CD14-positive monocyte (primary cell): ENCODE results near the gene CHST11. TPM values are rescaled to one million over a fixed set of nuclear protein-coding genes. Genes with fewer than 3 reads are reported as not detected.

Experiments used
- DNase-seq, 3 donors: peaks; one replicate each; pipeline ENCODE4 v3.0.0-alpha.2; 2011 to 2022
- H2AFZ ChIP-seq: 2 replicates; pipeline ENCODE4 v1.6.0; 2012; ENCODE audit warnings: mild to moderate bottlenecking, low read depth, low read length, inconsistent platforms; ENCODE audit not compliant: insufficient read depth, poor library complexity, severe bottlenecking
- H3K27ac ChIP-seq, 2 donors: 1 replicate in 1 of 2; 2 replicates in 1 of 2; pipeline ENCODE4 v1.5.1; 2012 to 2013; ENCODE audit warnings: low read length in 2 of 2, control low read depth in 1 of 2, inconsistent platforms in 1 of 2, low read depth in 1 of 2, mild to moderate bottlenecking in 1 of 2
- H3K27me3 ChIP-seq, 2 donors: one replicate each; pipeline versions ENCODE4 v1.6.0 to v1.6.1; 2011 to 2013; ENCODE audit warnings: low read length in 2 of 2; ENCODE audit not compliant: control insufficient read depth in 2 of 2, insufficient read depth in 2 of 2
- H3K36me3 ChIP-seq, 2 donors: replicated peaks in 1 of 2; 1 replicate in 1 of 2; 2 replicates in 1 of 2; pipeline versions ENCODE4 v1.5.1 to v1.6.1; 2012 to 2013; ENCODE audit warnings: low read length in 2 of 2, control low read depth in 1 of 2, inconsistent platforms in 1 of 2, mild to moderate bottlenecking in 1 of 2; ENCODE audit not compliant: insufficient read depth in 2 of 2, control insufficient read depth in 1 of 2
- H3K4me1 ChIP-seq, 2 donors: 1 replicate in 1 of 2; 2 replicates in 1 of 2; pipeline versions ENCODE4 v1.5.1 to v1.6.1; 2012 to 2013; ENCODE audit warnings: low read length in 2 of 2, control low read depth in 1 of 2, inconsistent platforms in 1 of 2, mild to moderate bottlenecking in 1 of 2, moderate library complexity in 1 of 2; ENCODE audit not compliant: insufficient read depth in 2 of 2, control insufficient read depth in 1 of 2
- H3K4me2 ChIP-seq: replicated peaks from 2 replicates; pipeline ENCODE3; 2012; ENCODE audit warnings: low read length, moderate library complexity, mild to moderate bottlenecking; ENCODE audit not compliant: poor library complexity, severe bottlenecking; ENCODE audit errors: extremely low read depth
- H3K4me3 ChIP-seq, 3 experiments: fragments of 200-600 bp in 1 of 3; sonication (generic) in 1 of 3; replicated peaks in 1 of 3; 1 replicate in 2 of 3; 2 replicates in 1 of 3; pipeline ENCODE4 v1.5.1; 2011 to 2013; ENCODE audit warnings: low read length in 3 of 3, mild to moderate bottlenecking in 3 of 3, control low read depth in 2 of 3, low read depth in 2 of 3, inconsistent platforms in 1 of 3, moderate library complexity in 1 of 3
- H3K79me2 ChIP-seq: 2 replicates; pipeline ENCODE4 v1.6.0; 2012; ENCODE audit warnings: mild to moderate bottlenecking, control low read depth, inconsistent platforms, low read length, moderate library complexity; ENCODE audit not compliant: insufficient read depth
- H3K9ac ChIP-seq: 2 replicates; pipeline ENCODE4 v1.6.0; 2017; ENCODE audit warnings: low read length, mild to moderate bottlenecking; ENCODE audit not compliant: insufficient read depth, poor library complexity, severe bottlenecking
- H3K9me3 ChIP-seq, 2 donors: replicated peaks in 1 of 2; 1 replicate in 1 of 2; 2 replicates in 1 of 2; pipeline versions ENCODE4 v1.5.1 to v1.6.1; 2012 to 2013; ENCODE audit warnings: low read length in 2 of 2, control low read depth in 1 of 2; ENCODE audit not compliant: control insufficient read depth in 1 of 2, insufficient read depth in 1 of 2
- H4K20me1 ChIP-seq: 2 replicates; pipeline ENCODE4 v1.6.0; 2012; ENCODE audit warnings: mild to moderate bottlenecking, low read length, control low read depth, moderate library complexity; ENCODE audit not compliant: insufficient read depth
- H3K27ac Mint-ChIP-seq, 7 donors: one replicate each; pipeline ENCODE4 v1.8.0; 2020; ENCODE audit warnings: mild to moderate bottlenecking in 7 of 7, mixed read lengths in 7 of 7, moderate library complexity in 6 of 7, inconsistent platforms in 2 of 7
- H3K27me3 Mint-ChIP-seq, 3 donors: one replicate each; pipeline ENCODE4 v1.8.0; 2021 to 2022; ENCODE audit warnings: low read depth in 3 of 3, mild to moderate bottlenecking in 3 of 3, mixed read lengths in 3 of 3, moderate library complexity in 3 of 3, inconsistent platforms in 1 of 3
- H3K36me3 Mint-ChIP-seq, 2 donors: one replicate each; pipeline ENCODE4 v1.8.0; 2020; ENCODE audit warnings: mixed read lengths in 2 of 2, inconsistent platforms in 1 of 2, mild to moderate bottlenecking in 1 of 2
- H3K4me1 Mint-ChIP-seq: one replicate; pipeline ENCODE4 v1.8.0; 2020; ENCODE audit warnings: mild to moderate bottlenecking, mixed read lengths
- H3K4me3 Mint-ChIP-seq, 2 donors: one replicate each; pipeline ENCODE4 v1.8.0; 2020; ENCODE audit warnings: mild to moderate bottlenecking in 2 of 2, mixed read lengths in 2 of 2, moderate library complexity in 1 of 2
- H3K9me3 Mint-ChIP-seq, 7 donors: one replicate each; pipeline ENCODE4 v1.8.0; 2020 to 2022; ENCODE audit warnings: mixed read lengths in 7 of 7, mild to moderate bottlenecking in 6 of 7, moderate library complexity in 6 of 7, inconsistent platforms in 2 of 7
- WGBS: methylation state at CpG from one replicate; pipeline ENCODE4 v1.1.5; 2013; ENCODE audit warnings: missing lambda C conversion rate; ENCODE audit not compliant: insufficient coverage; 5-methylcytosine and 5-hydroxymethylcytosine counted together
- intact Hi-C, 2 donors: fragments of 100-400 bp; cut with micrococcal nuclease; formaldehyde crosslinking; loops; one replicate each; pipeline versions ENCODE4 v1.15.0 to v1.15.1; 2023
- polyA plus RNA-seq, 3 donors: library from polyadenylated mRNA; depleted of rRNA in 1 of 3; unstranded in 2 of 3; stranded (reverse) in 1 of 3; fragments of 300-500 nt in 2 of 3; fragments of >200 nt in 1 of 3; fragmentation: Illumina TruSeq in 2 of 3; gene quantifications; 1 replicate in 2 of 3; 2 replicates in 1 of 3; pipeline ENCODE4 v1.2.3, GENCODE V29; 2012 to 2021
- TF ChIP-seq, protein P1 (sequence below): fragments of 200-600 bp; IDR thresholded peaks from one replicate; pipeline ENCODE4 v1.8.0; 2022; ENCODE audit warnings: antibody characterized with exemption, mild to moderate bottlenecking

The CHST11 gene
- polyA plus RNA-seq, 3 donors = 44.4 to 66.6 (median 48.4) TPM

DNA sequence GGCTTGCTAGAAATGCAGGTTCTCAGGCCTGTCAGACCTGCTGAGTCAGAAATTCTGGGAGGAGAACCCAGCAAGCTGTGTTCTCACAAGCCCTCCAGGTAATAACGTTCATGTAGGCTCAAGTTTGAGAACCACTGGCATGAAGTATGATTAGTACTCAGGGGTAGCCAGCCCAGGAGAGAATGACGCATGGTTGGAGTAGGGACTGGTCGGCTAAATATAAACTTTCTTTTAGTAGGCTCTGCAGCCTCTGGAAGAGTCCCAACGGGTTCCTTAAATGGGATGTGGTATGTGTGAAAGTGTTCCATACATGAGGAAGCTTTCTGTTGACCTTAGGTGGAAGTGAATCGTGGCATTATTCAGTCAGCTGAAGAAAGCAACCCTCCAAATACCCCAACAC lies 292.0 kb downstream of the CHST11 start:
- Histone ChIP-seq H3K36me3 (no peaks in the 10 kb centered on the region), H3K4me2 (peak overlapping the region; percentile 59), H3K79me2 (peaks cover 91% of the 10 kb centered on the region), H3K27ac (peak overlapping the region; percentile 33 to 81), H2AFZ (no peak overlapping the region), H3K9me3 (no peaks in the 10 kb centered on the region), H3K9ac (no peak overlapping the region), H3K4me1 (peaks cover 76 to 77% of the 10 kb centered on the region in 2 donors), H3K4me3 (peak overlapping the region in 1 of 3 experiments; percentile 54), H4K20me1 (peaks cover 24% of the 10 kb centered on the region), H3K27me3 (no peaks in the 10 kb centered on the region)
- no peaks in the 10 kb centered on the region for H3K27me3 Mint-ChIP-seq
- peaks cover 73% of the 10 kb centered on the region for H3K4me1 Mint-ChIP-seq
- peak overlapping the region; percentile 89 to 96 (median 92) for H3K27ac Mint-ChIP-seq
- DNase-seq = peak in 2 of 3 donors; percentile 44 to 48
- TF ChIP-seq, protein P1, sequence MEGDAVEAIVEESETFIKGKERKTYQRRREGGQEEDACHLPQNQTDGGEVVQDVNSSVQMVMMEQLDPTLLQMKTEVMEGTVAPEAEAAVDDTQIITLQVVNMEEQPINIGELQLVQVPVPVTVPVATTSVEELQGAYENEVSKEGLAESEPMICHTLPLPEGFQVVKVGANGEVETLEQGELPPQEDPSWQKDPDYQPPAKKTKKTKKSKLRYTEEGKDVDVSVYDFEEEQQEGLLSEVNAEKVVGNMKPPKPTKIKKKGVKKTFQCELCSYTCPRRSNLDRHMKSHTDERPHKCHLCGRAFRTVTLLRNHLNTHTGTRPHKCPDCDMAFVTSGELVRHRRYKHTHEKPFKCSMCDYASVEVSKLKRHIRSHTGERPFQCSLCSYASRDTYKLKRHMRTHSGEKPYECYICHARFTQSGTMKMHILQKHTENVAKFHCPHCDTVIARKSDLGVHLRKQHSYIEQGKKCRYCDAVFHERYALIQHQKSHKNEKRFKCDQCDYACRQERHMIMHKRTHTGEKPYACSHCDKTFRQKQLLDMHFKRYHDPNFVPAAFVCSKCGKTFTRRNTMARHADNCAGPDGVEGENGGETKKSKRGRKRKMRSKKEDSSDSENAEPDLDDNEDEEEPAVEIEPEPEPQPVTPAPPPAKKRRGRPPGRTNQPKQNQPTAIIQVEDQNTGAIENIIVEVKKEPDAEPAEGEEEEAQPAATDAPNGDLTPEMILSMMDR = no peak
- H3K4me3 Mint-ChIP-seq = peak overlapping the region; percentile 9 to 45
- WGBS = 0% methylated on average over 2 of the region's 5 CpGs
- H3K9me3 Mint-ChIP-seq = no peaks in the 10 kb centered on the region
- H3K36me3 Mint-ChIP-seq = peaks cover 11 to 12% of the 10 kb centered on the region in 2 donors
- intact Hi-C loops = loop anchor here in 1 of 2 donors (5.0 to 10.0 kb wide), 2 partner anchors 76 to 284 kb away; no protein-coding TSS in a partner anchor

DNA sequence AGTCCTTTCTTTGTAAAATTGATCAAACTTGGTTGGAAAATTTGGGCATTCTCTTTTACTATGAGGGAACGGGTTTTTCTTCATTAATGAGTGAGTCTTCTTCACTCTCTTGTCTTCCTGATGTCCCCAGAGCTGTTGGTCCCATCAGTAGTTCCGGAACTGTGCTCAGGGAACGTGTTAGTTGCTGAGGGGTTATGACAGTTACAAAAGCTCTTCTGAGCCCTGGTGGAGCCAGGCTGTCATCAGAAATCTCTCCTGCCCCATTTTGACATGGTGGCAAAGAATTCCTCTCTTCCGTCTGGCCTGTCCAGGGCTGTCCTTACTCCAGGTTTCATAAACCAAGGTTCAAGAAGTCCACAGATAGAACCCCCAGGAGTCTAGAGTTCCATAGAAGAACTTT lies 292.8 kb downstream of the CHST11 start:
- peak overlapping the region in 1 of 2 donors; percentile 39 for H3K4me3 Mint-ChIP-seq
- no peaks in the 10 kb centered on the region for H3K9me3 Mint-ChIP-seq
- intact Hi-C loops = loop anchor here in 1 of 2 donors (5.0 to 10.0 kb wide), 2 partner anchors 77 to 285 kb away; no protein-coding TSS in a partner anchor
- Histone ChIP-seq H3K79me2 (peaks cover 93% of the 10 kb centered on the region), H3K4me2 (peak overlapping the region; percentile 59), H3K9me3 (no peaks in the 10 kb centered on the region), H3K4me1 (peaks cover 76 to 77% of the 10 kb centered on the region in 2 donors), H3K36me3 (no peaks in the 10 kb centered on the region), H3K27me3 (no peaks in the 10 kb centered on the region), H4K20me1 (peaks cover 31% of the 10 kb centered on the region), H3K9ac (peak overlapping the region; percentile 24), H3K4me3 (peak overlapping the region in 1 of 3 experiments; percentile 54), H3K27ac (peak overlapping the region; percentile 39 to 81), H2AFZ (no peak overlapping the region)
- no CpG with 5 or more reads among the region's 4 CpGs for WGBS
- TF ChIP-seq, protein P1 = no peak
- peaks cover 15 to 17% of the 10 kb centered on the region in 2 donors for H3K36me3 Mint-ChIP-seq
- DNase-seq = peak in 1 of 3 donors; percentile 29
- H3K27ac Mint-ChIP-seq = peak overlapping the region; percentile 89 to 96 (median 92)
- no peaks in the 10 kb centered on the region for H3K27me3 Mint-ChIP-seq
- peaks cover 71% of the 10 kb centered on the region for H3K4me1 Mint-ChIP-seq
